Mammary epithelial cell (primary cell): ENCODE data around the gene MRPL43.

ENCODE experiments used
- CTCF ChIP-seq, 2 donors: IDR thresholded peaks in 1 of 2; conservative IDR thresholded peaks in 1 of 2; 2 replicates each; pipeline ENCODE4 v1.5.1; 2011 to 2012; ENCODE audit warnings: inconsistent platforms in 2 of 2, low read length in 2 of 2, mild to moderate bottlenecking in 2 of 2, control low read depth in 1 of 2, low read depth in 1 of 2; ENCODE audit not compliant: insufficient read depth in 1 of 2; ENCODE audit errors: extremely low read depth in 1 of 2
- EZH2 ChIP-seq: IDR thresholded peaks from 2 replicates; pipeline ENCODE4 v1.6.1; 2012; ENCODE audit warnings: low read length, inconsistent platforms, borderline replicate concordance

- TF ChIP-seq EZH2 (no peak), CTCF (conservative IDR thresholded peaks at IDR 0.05 in 1 of 2, IDR thresholded peaks at IDR 0.05 in 1 of 2; ENCODE audit: extremely low read depth in 1 of 2, insufficient read depth in 1 of 2, low read depth in 1 of 2, low read length in 2 of 2) (no peak)
Measured at GRCh38 chr10:100986623-100986951, 710 bp downstream of the MRPL43 start.
